OCI-LY1 (cell line): ENCODE measurements around the gene JAGN1.

Experiments
- H2AFZ ChIP-seq: fragments of 200-600 bp; sonication (generic), shearing (Covaris generic); 2 replicates; pipeline ENCODE4 v1.6.0; 2014; ENCODE audit warnings: antibody characterized with exemption, mild to moderate bottlenecking, low read length
- H3F3A ChIP-seq: fragments of 200-600 bp; sonication (generic), shearing (Covaris generic); 2 replicates; pipeline ENCODE4 v1.6.0; 2014; ENCODE audit warnings: mild to moderate bottlenecking, antibody characterized with exemption, low read length, moderate library complexity; ENCODE audit not compliant: insufficient read depth
- H3K27ac ChIP-seq: fragments of 200-600 bp; sonication (generic); 2 replicates; pipeline ENCODE4 v1.5.1; 2014; ENCODE audit warnings: low read length, mixed run types, mild to moderate bottlenecking, low read depth; ENCODE audit not compliant: poor library complexity, severe bottlenecking
- H3K27me3 ChIP-seq: fragments of 200-600 bp; sonication (generic); 2 replicates; pipeline ENCODE4 v1.6.0; 2014; ENCODE audit warnings: antibody characterized with exemption, mild to moderate bottlenecking, low read length, moderate library complexity; ENCODE audit not compliant: insufficient read depth
- H3K36me3 ChIP-seq: fragments of 200-600 bp; sonication (generic); 2 replicates; pipeline ENCODE4 v1.6.1; 2014; ENCODE audit warnings: mild to moderate bottlenecking, antibody characterized with exemption, low read length, moderate library complexity, mixed read lengths; ENCODE audit not compliant: insufficient read depth
- H3K4me1 ChIP-seq: fragments of 200-600 bp; sonication (generic); 2 replicates; pipeline ENCODE4 v1.5.1; 2014; ENCODE audit warnings: mild to moderate bottlenecking, low read length, moderate library complexity; ENCODE audit not compliant: insufficient read depth, severe bottlenecking
- H3K4me2 ChIP-seq: fragments of 200-600 bp; sonication (generic), shearing (Covaris generic); 2 replicates; pipeline ENCODE4 v1.6.1; 2014; ENCODE audit warnings: low read length
- H3K4me3 ChIP-seq: fragments of 200-600 bp; sonication (generic); 2 replicates; pipeline ENCODE4 v1.5.1; 2014; ENCODE audit warnings: low read length, low read depth, mild to moderate bottlenecking, mixed read lengths; ENCODE audit not compliant: poor library complexity, severe bottlenecking
- H3K79me2 ChIP-seq: fragments of 200-600 bp; shearing (Covaris generic); 2 replicates; pipeline ENCODE4 v1.6.1; 2016; ENCODE audit warnings: mixed run types, low read length, mixed read lengths; ENCODE audit not compliant: insufficient read depth
- H3K9ac ChIP-seq: fragments of 200-600 bp; sonication (generic), shearing (Covaris generic); 2 replicates; pipeline ENCODE4 v1.6.1; 2014; ENCODE audit warnings: mild to moderate bottlenecking, low read length, mixed read lengths
- H3K9me2 ChIP-seq: fragments of 200-600 bp; sonication (generic), shearing (Covaris generic); 2 replicates; pipeline ENCODE4 v1.6.1; 2014; ENCODE audit warnings: low read depth, mild to moderate bottlenecking, low read length, mixed read lengths
- H3K9me3 ChIP-seq: fragments of 200-600 bp; shearing (Covaris generic); 2 replicates; pipeline ENCODE4 v1.6.1; 2014; ENCODE audit warnings: low read length, mixed read lengths
- H4K20me1 ChIP-seq: fragments of 200-600 bp; sonication (generic), shearing (Covaris generic); 2 replicates; pipeline ENCODE4 v1.6.0; 2016; ENCODE audit warnings: mild to moderate bottlenecking, low read length; ENCODE audit not compliant: insufficient read depth
- EZH2 ChIP-seq: fragments of 200-600 bp; sonication (generic), shearing (Covaris generic); IDR thresholded peaks from 2 replicates; pipeline ENCODE4 v1.8.0; 2017; ENCODE audit warnings: borderline replicate concordance, mixed run types, mild to moderate bottlenecking, antibody characterized with exemption, low read length, moderate library complexity, mixed read lengths
- TF ChIP-seq, protein P1 (sequence below): fragments of 200-600 bp; sonication (generic), shearing (Covaris generic); IDR thresholded peaks from 2 replicates; pipeline ENCODE4 v1.5.1; 2017; ENCODE audit warnings: mild to moderate bottlenecking, antibody characterized with exemption, low read length, moderate library complexity, mixed read lengths

Gene JAGN1

DNA sequence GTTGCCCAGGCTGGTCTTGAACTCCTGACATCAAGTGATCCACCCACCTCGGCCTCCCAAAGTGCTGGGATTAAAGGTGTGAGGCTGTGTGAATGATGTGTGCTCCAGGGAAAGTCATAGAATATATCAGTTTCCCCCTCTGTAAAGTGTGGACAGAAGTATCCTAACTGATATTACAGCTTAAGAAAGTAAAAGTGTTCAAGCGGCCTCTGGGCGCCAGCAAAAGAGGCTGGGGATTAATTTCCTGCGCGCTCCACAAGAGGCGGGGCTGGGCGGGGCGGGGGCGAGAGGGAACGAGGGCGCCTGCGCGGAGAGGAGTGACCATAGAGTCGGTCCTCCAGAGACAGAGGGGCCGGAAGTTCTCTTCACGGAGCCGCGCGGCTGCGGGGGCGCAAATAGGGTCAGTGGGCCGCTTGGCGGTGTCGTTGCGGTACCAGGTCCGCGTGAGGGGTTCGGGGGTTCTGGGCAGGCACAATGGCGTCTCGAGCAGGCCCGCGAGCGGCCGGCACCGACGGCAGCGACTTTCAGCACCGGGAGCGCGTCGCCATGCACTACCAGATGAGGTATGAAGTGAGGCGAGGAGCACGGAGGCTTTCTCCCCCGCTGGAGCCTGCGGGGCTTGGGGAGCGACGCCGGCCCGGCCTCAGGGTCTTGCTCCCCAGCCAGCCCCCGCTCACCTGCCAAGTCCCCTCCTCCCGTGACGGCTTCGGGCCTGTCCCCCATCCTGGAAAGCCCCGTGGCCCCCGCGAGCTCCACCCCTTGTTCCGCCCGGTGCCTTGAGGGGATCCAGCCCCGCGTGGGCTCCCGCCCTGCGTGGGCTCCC is at the start of gene JAGN1:
JAGN1 (plus strand) TSS at position 362 of the 823 bp plus-strand sequence; CDS start at position 475, 113 bp downstream.
- no peaks in the 10 kb centered on the region for H3K9me2 ChIP-seq
- H4K20me1 ChIP-seq: no peaks in the 10 kb centered on the region
- peaks cover 12% of the 10 kb centered on the region for H3K79me2 ChIP-seq
- peaks cover 26% of the 10 kb centered on the region for H3K36me3 ChIP-seq
- peak within 1 kb of the TSS; percentile 96 for H3K4me3 ChIP-seq
- H3K27ac ChIP-seq: peak within 1 kb of the TSS; percentile 21
- no peaks in the 10 kb centered on the region for H3K9me3 ChIP-seq
- TF ChIP-seq EZH2: no peak
- TF ChIP-seq, protein P1, sequence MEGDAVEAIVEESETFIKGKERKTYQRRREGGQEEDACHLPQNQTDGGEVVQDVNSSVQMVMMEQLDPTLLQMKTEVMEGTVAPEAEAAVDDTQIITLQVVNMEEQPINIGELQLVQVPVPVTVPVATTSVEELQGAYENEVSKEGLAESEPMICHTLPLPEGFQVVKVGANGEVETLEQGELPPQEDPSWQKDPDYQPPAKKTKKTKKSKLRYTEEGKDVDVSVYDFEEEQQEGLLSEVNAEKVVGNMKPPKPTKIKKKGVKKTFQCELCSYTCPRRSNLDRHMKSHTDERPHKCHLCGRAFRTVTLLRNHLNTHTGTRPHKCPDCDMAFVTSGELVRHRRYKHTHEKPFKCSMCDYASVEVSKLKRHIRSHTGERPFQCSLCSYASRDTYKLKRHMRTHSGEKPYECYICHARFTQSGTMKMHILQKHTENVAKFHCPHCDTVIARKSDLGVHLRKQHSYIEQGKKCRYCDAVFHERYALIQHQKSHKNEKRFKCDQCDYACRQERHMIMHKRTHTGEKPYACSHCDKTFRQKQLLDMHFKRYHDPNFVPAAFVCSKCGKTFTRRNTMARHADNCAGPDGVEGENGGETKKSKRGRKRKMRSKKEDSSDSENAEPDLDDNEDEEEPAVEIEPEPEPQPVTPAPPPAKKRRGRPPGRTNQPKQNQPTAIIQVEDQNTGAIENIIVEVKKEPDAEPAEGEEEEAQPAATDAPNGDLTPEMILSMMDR: no peak
- H3K4me2 ChIP-seq: peak within 1 kb of the TSS; percentile 74
- no peaks in the 10 kb centered on the region for H3F3A ChIP-seq
- H3K9ac ChIP-seq: peak within 1 kb of the TSS; percentile 96
- H3K4me1 ChIP-seq: peaks cover 13% of the 10 kb centered on the region
- no peaks in the 10 kb centered on the region for H3K27me3 ChIP-seq
- H2AFZ ChIP-seq: 0 out of 2 replicates have a peak within 1 kb of the TSS, but pooled peaks have one; percentile 51

DNA sequence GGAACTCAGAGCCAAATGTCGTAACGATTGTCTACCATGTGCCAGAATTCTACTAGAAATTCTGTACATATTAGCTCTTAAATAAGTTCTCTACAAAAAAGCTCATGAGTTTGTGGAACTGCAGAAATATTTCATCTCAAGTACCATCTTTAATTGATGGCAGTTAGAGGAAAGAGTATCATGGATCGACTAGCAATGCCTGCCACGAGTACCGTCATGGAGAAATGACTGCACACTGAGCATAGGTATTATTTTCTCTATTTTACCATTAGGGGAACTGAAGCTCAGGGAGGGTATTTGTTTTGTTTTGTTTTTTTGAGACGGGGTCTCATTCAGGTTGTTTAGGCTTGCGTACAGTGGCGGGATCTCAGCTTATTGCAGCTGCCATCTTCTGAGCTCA is 49.4 kb upstream of the JAGN1 start:
- H3K4me3 ChIP-seq: no peak overlapping the region
- no peaks in the 10 kb centered on the region for H3F3A ChIP-seq
- H3K79me2 ChIP-seq: no peaks in the 10 kb centered on the region
- H3K9me3 ChIP-seq: no peaks in the 10 kb centered on the region
- H3K9ac ChIP-seq: no peak overlapping the region
- no peaks in the 10 kb centered on the region for H3K9me2 ChIP-seq
- TF ChIP-seq, protein P1: no peak
- TF ChIP-seq EZH2: no peak
- no peak overlapping the region for H3K4me2 ChIP-seq
- H4K20me1 ChIP-seq: no peaks in the 10 kb centered on the region
- H3K4me1 ChIP-seq: peaks cover 19% of the 10 kb centered on the region
- no peak overlapping the region for H3K27ac ChIP-seq
- no peak overlapping the region for H2AFZ ChIP-seq
- no peaks in the 10 kb centered on the region for H3K27me3 ChIP-seq
- H3K36me3 ChIP-seq: peaks cover 53% of the 10 kb centered on the region

GRCh38 chr3:9843715-9844438 is 46.5 kb upstream of the JAGN1 start, which contains the start of gene RPUSD3:
Gene RPUSD3 (minus strand): TSS chr3:9844008. CDS start chr3:9843990, 18 bp downstream.
- Histone ChIP-seq H3K27me3 (no peaks in the 10 kb centered on the region), H3K27ac (peak within 1 kb of the TSS; percentile 56), H3K4me2 (peak within 1 kb of the TSS; percentile 98), H3K4me1 (peaks cover 19% of the 10 kb centered on the region), H3F3A (no peaks in the 10 kb centered on the region), H3K9ac (peak within 1 kb of the TSS; percentile 96), H3K36me3 (peaks cover 33% of the 10 kb centered on the region), H4K20me1 (no peaks in the 10 kb centered on the region), H3K9me3 (no peaks in the 10 kb centered on the region), H3K4me3 (peak within 1 kb of the TSS; percentile 99), H3K79me2 (no peaks in the 10 kb centered on the region), H2AFZ (peak within 1 kb of the TSS; percentile 95), H3K9me2 (no peaks in the 10 kb centered on the region)
- no peak for TF ChIP-seq EZH2
- TF ChIP-seq, protein P1: no peak
